Erythroblast (primary cell): ENCODE results near the gene ZWILCH.

Experiments
- GATA1 ChIP-seq: IDR thresholded peaks from 2 replicates; pipeline ENCODE4 v1.6.1; 2011; ENCODE audit warnings: low read depth, mild to moderate bottlenecking, control low read depth, low read length, moderate library complexity
- POLR2A ChIP-seq: IDR thresholded peaks from 2 replicates; pipeline ENCODE4 v1.6.1; 2011; ENCODE audit warnings: mild to moderate bottlenecking, low read length

- TF ChIP-seq POLR2A (no peak), GATA1 (no peak)
Observed at GRCh38 chr15:66535056-66535455, 29.9 kb downstream of the ZWILCH start.
